IMR-90 (cell line): ENCODE data around the gene TENT4B. TPM values are rescaled to one million over a fixed set of nuclear protein-coding genes. Genes with fewer than 3 reads are reported as not detected.

Experiments used
- ATAC-seq: fragments of 200-7000 bp; cut with Tn5 transposase; 2 replicates; pipeline ENCODE4 v1.9.1; 2020; ENCODE audit warnings: low read depth, mild to moderate bottlenecking, moderate library complexity
- BruUV-seq: library from RNA; stranded (reverse); fragments of 400-500 nt; replicated peaks from 2 replicates; lab custom pipeline; 2021; lab: Mats Ljungman, UMichigan
- CTCF ChIA-PET: fragments of 300-600 bp; formaldehyde crosslinking; extraction: SDS; loops from one replicate; lab custom pipeline; 2021; ENCODE audit warnings: antibody characterized with exemption; lab: Yijun Ruan, JAX
- POLR2A ChIA-PET: fragments of 300-600 bp; sonication (Branson Sonifier 250); formaldehyde crosslinking; loops from one replicate; lab custom pipeline; 2022; ENCODE audit warnings: antibody characterized with exemption; ENCODE audit not compliant: unreplicated experiment; lab: Charles Lee
- DNase-seq: peaks from one replicate; pipeline ENCODE4 v3.0.0; 2013
- H2AFZ ChIP-seq: replicated peaks from 2 replicates; pipeline ENCODE3; 2013; ENCODE audit warnings: low read length, mild to moderate bottlenecking; ENCODE audit not compliant: poor library complexity
- H2AK5ac ChIP-seq: 2 replicates; pipeline ENCODE4 v1.6.1; 2013; ENCODE audit warnings: low read depth, low read length, inconsistent platforms
- H2AK9ac ChIP-seq: replicated peaks from 2 replicates; pipeline ENCODE3; 2013; ENCODE audit warnings: mild to moderate bottlenecking, low read depth, low read length, moderate library complexity; ENCODE audit not compliant: poor library complexity
- H2BK120ac ChIP-seq: 2 replicates; pipeline ENCODE4 v1.6.1; 2013; ENCODE audit warnings: low read depth, low read length, inconsistent platforms
- H2BK15ac ChIP-seq: 3 replicates; pipeline ENCODE4 v1.6.1; 2013; ENCODE audit warnings: low read depth, low read length, inconsistent platforms
- H2BK20ac ChIP-seq: 2 replicates; pipeline ENCODE4 v1.6.1; 2013; ENCODE audit warnings: low read depth, mild to moderate bottlenecking, inconsistent platforms, low read length, moderate library complexity
- H2BK5ac ChIP-seq: 2 replicates; pipeline ENCODE4 v1.6.1; 2013; ENCODE audit warnings: mild to moderate bottlenecking, low read depth, low read length, inconsistent platforms; ENCODE audit not compliant: poor library complexity, severe bottlenecking
- H3K14ac ChIP-seq: replicated peaks from 2 replicates; pipeline ENCODE4 v1.6.1; 2013; ENCODE audit warnings: low read depth, low read length, inconsistent platforms
- H3K18ac ChIP-seq: 2 replicates; pipeline ENCODE4 v1.6.1; 2013; ENCODE audit warnings: low read depth, low read length, control low read depth
- H3K23ac ChIP-seq: 2 replicates; pipeline ENCODE4 v1.6.1; 2013; ENCODE audit warnings: low read depth, low read length, inconsistent platforms
- H3K27ac ChIP-seq: 2 replicates; pipeline ENCODE4 v1.5.1; 2013; ENCODE audit warnings: mild to moderate bottlenecking, control low read depth, low read length; ENCODE audit not compliant: insufficient read depth
- H3K27me3 ChIP-seq: 2 replicates; pipeline ENCODE4 v1.6.1; 2013; ENCODE audit warnings: low read length; ENCODE audit not compliant: control insufficient read depth, insufficient read depth
- H3K36me3 ChIP-seq: 2 replicates; pipeline ENCODE4 v1.6.1; 2013; ENCODE audit warnings: low read length, mixed read lengths; ENCODE audit not compliant: control insufficient read depth, insufficient read depth
- H3K4ac ChIP-seq: 2 replicates; pipeline ENCODE4 v1.6.1; 2013; ENCODE audit warnings: low read depth, low read length, inconsistent platforms
- H3K4me1 ChIP-seq: 2 replicates; pipeline ENCODE4 v1.6.1; 2013; ENCODE audit warnings: low read length, mixed read lengths; ENCODE audit not compliant: control insufficient read depth, insufficient read depth
- H3K4me2 ChIP-seq: 2 replicates; pipeline ENCODE4 v1.6.1; 2013; ENCODE audit warnings: low read depth, mild to moderate bottlenecking, control low read depth, low read length, moderate library complexity
- H3K4me3 ChIP-seq: 2 replicates; pipeline ENCODE4 v1.5.1; 2013; ENCODE audit warnings: low read depth, mild to moderate bottlenecking, control low read depth, low read length, moderate library complexity; ENCODE audit not compliant: insufficient read depth
- H3K56ac ChIP-seq: 2 replicates; pipeline ENCODE4 v1.6.1; 2013; ENCODE audit warnings: low read length, inconsistent platforms; ENCODE audit not compliant: insufficient read depth; ENCODE audit errors: extremely low read depth
- H3K79me1 ChIP-seq, 2 experiments: 2 replicates each; pipeline ENCODE4 v1.6.1; 2013; ENCODE audit warnings: low read length in 2 of 2, inconsistent platforms in 1 of 2, low read depth in 1 of 2
- H3K9ac ChIP-seq: 2 replicates; pipeline ENCODE4 v1.6.1; 2013; ENCODE audit warnings: low read depth, low read length, control low read depth
- H3K9me1 ChIP-seq: 2 replicates; pipeline ENCODE4 v1.6.1; 2013; ENCODE audit warnings: low read length, inconsistent platforms; ENCODE audit not compliant: insufficient read depth
- H3K9me3 ChIP-seq: 2 replicates; pipeline ENCODE4 v1.6.1; 2013; ENCODE audit warnings: low read length; ENCODE audit not compliant: control insufficient read depth, insufficient read depth
- H4K20me1 ChIP-seq: 2 replicates; pipeline ENCODE4 v1.6.1; 2013; ENCODE audit warnings: low read length, inconsistent platforms; ENCODE audit not compliant: insufficient read depth
- H4K5ac ChIP-seq: 2 replicates; pipeline ENCODE4 v1.6.1; 2013; ENCODE audit warnings: mild to moderate bottlenecking, low read depth, low read length, control low read depth
- H4K8ac ChIP-seq, 2 experiments: 2 replicates each; pipeline ENCODE4 v1.6.1; 2013; ENCODE audit warnings: low read depth in 2 of 2, low read length in 2 of 2, control low read depth in 1 of 2, inconsistent platforms in 1 of 2
- H4K91ac ChIP-seq: 2 replicates; pipeline ENCODE4 v1.6.1; 2013; ENCODE audit warnings: low read depth, low read length, inconsistent platforms; ENCODE audit not compliant: insufficient read depth
- FOS ChIP-seq: fragments of 150-350 bp; IDR thresholded peaks from 2 replicates; pipeline ENCODE4 v1.6.1; 2016; ENCODE audit warnings: low read depth, low read length
- WGBS, 2 experiments: methylation state at CpG; one replicate each; pipeline versions ENCODE4 v1.1.5 to v1.1.7; 2013; ENCODE audit warnings: missing lambda C conversion rate in 2 of 2; ENCODE audit not compliant: insufficient read length in 1 of 2; ENCODE audit errors: extremely low coverage in 2 of 2; 5-methylcytosine and 5-hydroxymethylcytosine counted together
- dilution Hi-C: fragments of 300-500 bp; cut with HindIII; formaldehyde crosslinking; loops from one replicate; pipeline ENCODE4 v1.14.3; 2018; ENCODE audit warnings: low sequenced_read_pairs; ENCODE audit not compliant: unreplicated experiment
- in situ Hi-C: fragments of 300-500 bp; cut with MboI; formaldehyde crosslinking; loops from 3 replicates; pipeline ENCODE4 v1.14.3; 2019; ENCODE audit warnings: low sequenced_read_pairs, inconsistent platforms, mixed read lengths
- intact Hi-C: fragments of 100-400 bp; cut with micrococcal nuclease; formaldehyde crosslinking; loops from 2 replicates; pipeline ENCODE4 v1.10.0; 2022
- polyA plus RNA-seq, 3 experiments: library from polyadenylated mRNA; depleted of rRNA; stranded (reverse); fragments of >200 nt; gene quantifications; 2 replicates each; pipeline ENCODE4 v1.2.3, GENCODE V29; 2012; ENCODE audit warnings: low replicate concordance in 1 of 3
- total RNA-seq: library from RNA; depleted of rRNA; stranded (reverse); fragments of >200 nt; gene quantifications from 2 replicates; pipeline ENCODE4 v1.2.3, GENCODE V29; 2012

Gene TENT4B
- total and polyA plus RNA-seq, 2 of the 4 experiments (the other 2 are of a cell fraction): 4.1 to 7.0 TPM

- H3K36me3 ChIP-seq: no peaks in the 10 kb centered on the region
- dilution Hi-C loops: no loop called here
- ChIA-PET CTCF (interaction anchor here (1.4 to 1.9 kb wide), 4 partner anchors 13 to 129 kb away, joined by 3 to 9 read pairs (median 4); partner anchors contain the start of gene CNEP1R1), POLR2A (interaction anchor here (0.6 kb wide), 1 partner anchor 96 kb away, joined by 4 read pairs; no protein-coding TSS in a partner anchor)
- no peak overlapping the region for H4K91ac ChIP-seq
- peak overlapping the region; percentile 91 for H2AFZ ChIP-seq
- H3K9me1 ChIP-seq: peaks cover 11% of the 10 kb centered on the region; the same call in 1 of the 2 replicates
- 0% methylated on average over 2 of the region's 10 CpGs; no CpG with 5 or more reads in 1 of the 2 experiments for WGBS, 2 experiments
- no peak overlapping the region for H3K56ac ChIP-seq
- peak overlapping the region; percentile 50 for H3K9ac ChIP-seq
- ATAC-seq: no peak
- peaks cover 5% of the 10 kb centered on the region for H3K4me1 ChIP-seq
- H2AK9ac ChIP-seq: peak overlapping the region; percentile 70
- H2BK5ac ChIP-seq: peak overlapping the region; percentile 51
- no peak overlapping the region; the same call in none of the 2 replicates for H3K14ac ChIP-seq
- H3K18ac ChIP-seq: no peak overlapping the region
- peak overlapping the region; percentile 33; the same call in 1 of the 2 replicates for H3K4ac ChIP-seq
- DNase-seq: no peak
- H4K8ac ChIP-seq: no peak overlapping the region
- peak overlapping the region; percentile 56; the same call in 1 of the 2 replicates for H2AK5ac ChIP-seq
- H2BK20ac ChIP-seq: no peak overlapping the region
- intact Hi-C loops: loop anchor here (2.0 to 10.0 kb wide), 2 partner anchors 42 to 590 kb away; partner anchors contain the start of gene CYLD
- H3K4me3 ChIP-seq: peak overlapping the region; percentile 84
- H3K27ac ChIP-seq: peak overlapping the region; percentile 49
- BruUV-seq: no TSS peak
- H3K79me1 ChIP-seq: peaks cover 2 to 48% of the 10 kb centered on the region in 2 experiments; a peak in 3 of 4 replicates
- H2BK15ac ChIP-seq: no peak overlapping the region
- no peak for TF ChIP-seq FOS
- peaks cover 53% of the 10 kb centered on the region for H4K20me1 ChIP-seq
- H3K9me3 ChIP-seq: no peaks in the 10 kb centered on the region
- no peak overlapping the region for H4K5ac ChIP-seq
- in situ Hi-C loops: no loop called here
- H2BK120ac ChIP-seq: no peak overlapping the region
- H3K4me2 ChIP-seq: peak overlapping the region; percentile 94
- no peak overlapping the region for H3K23ac ChIP-seq
- no peaks in the 10 kb centered on the region for H3K27me3 ChIP-seq
These were observed 1.4 kb downstream of the TENT4B start for GRCh38 chr16:50154420-50154950.
